ENCODE data around the gene LRP10.
"Not testable (repeated sequence)": the region's sequence is repeated elsewhere in the genome, so short reads cannot be mapped to it uniquely, and the experiment has no call there.

The LRP10 gene

GRCh38 chr14:22845103-22845394, 26.5 kb upstream of the LRP10 start:
- H3K4me1 ChIP-seq (ENCODE audit: control insufficient read depth, insufficient read depth, low read length) = peaks cover 19% of the 10 kb centered on the region
- H3K36me3 ChIP-seq (ENCODE audit: control insufficient read depth, insufficient read depth, low read length) = peaks cover 58% of the 10 kb centered on the region

GRCh38 chr14:22845821-22846625, 25.5 kb upstream of the LRP10 start:
- Histone ChIP-seq H3K9ac (ENCODE audit: low read depth, low read length) (no peak overlapping the region), H3K9me3 (ENCODE audit: control insufficient read depth, insufficient read depth, low read length) (no peaks in the 10 kb centered on the region), H3K27me3 (ENCODE audit: control insufficient read depth, insufficient read depth, low read length) (no peaks in the 10 kb centered on the region), H3K4me1 (ENCODE audit: control insufficient read depth, insufficient read depth, low read length) (peaks cover 19% of the 10 kb centered on the region), H3K4me3 (ENCODE audit: low read depth, low read length) (no peak overlapping the region), H3K36me3 (ENCODE audit: control insufficient read depth, insufficient read depth, low read length) (peaks cover 56% of the 10 kb centered on the region), H3K27ac (ENCODE audit: low read depth, low read length) (no peak overlapping the region)

More at GRCh38 chr14:22845103-22845394, 26.5 kb upstream of the LRP10 start:
- Histone ChIP-seq H3K9me3 (ENCODE audit: control insufficient read depth, insufficient read depth, low read length) (no peaks in the 10 kb centered on the region), H3K27ac (ENCODE audit: low read depth, low read length) (no peak overlapping the region), H3K27me3 (ENCODE audit: control insufficient read depth, insufficient read depth, low read length) (no peaks in the 10 kb centered on the region), H3K9ac (ENCODE audit: low read depth, low read length) (no peak overlapping the region), H3K4me3 (ENCODE audit: low read depth, low read length) (no peak overlapping the region)

GRCh38 chr14:22846811-22847307, 24.7 kb upstream of the LRP10 start:
- Histone ChIP-seq H3K36me3 (ENCODE audit: control insufficient read depth, insufficient read depth, low read length) (peaks cover 48% of the 10 kb centered on the region), H3K27ac (ENCODE audit: low read depth, low read length) (no peak overlapping the region), H3K9ac (ENCODE audit: low read depth, low read length) (no peak overlapping the region)

GRCh38 chr14:22847661-22848341, 23.7 kb upstream of the LRP10 start:
- H3K36me3 ChIP-seq (ENCODE audit: control insufficient read depth, insufficient read depth, low read length) = peaks cover 39% of the 10 kb centered on the region
- H3K9ac ChIP-seq (ENCODE audit: low read depth, low read length) = no peak overlapping the region
- H3K27ac ChIP-seq (ENCODE audit: low read depth, low read length) = peak overlapping the region; percentile 64
- no peaks in the 10 kb centered on the region for H3K9me3 ChIP-seq (ENCODE audit: control insufficient read depth, insufficient read depth, low read length)
- no peak overlapping the region for H3K4me3 ChIP-seq (ENCODE audit: low read depth, low read length)
- peaks cover 23% of the 10 kb centered on the region for H3K4me1 ChIP-seq (ENCODE audit: control insufficient read depth, insufficient read depth, low read length)
- H3K27me3 ChIP-seq (ENCODE audit: control insufficient read depth, insufficient read depth, low read length) = no peaks in the 10 kb centered on the region

More at GRCh38 chr14:22846811-22847307, 24.7 kb upstream of the LRP10 start:
- H3K9me3 ChIP-seq (ENCODE audit: control insufficient read depth, insufficient read depth, low read length) = no peaks in the 10 kb centered on the region
- no peak overlapping the region for H3K4me3 ChIP-seq (ENCODE audit: low read depth, low read length)
- H3K27me3 ChIP-seq (ENCODE audit: control insufficient read depth, insufficient read depth, low read length) = no peaks in the 10 kb centered on the region
- H3K4me1 ChIP-seq (ENCODE audit: control insufficient read depth, insufficient read depth, low read length) = peaks cover 19% of the 10 kb centered on the region

GRCh38 chr14:22848351-22849164, 23.0 kb upstream of the LRP10 start:
- peak overlapping the region; percentile 64 for H3K27ac ChIP-seq (ENCODE audit: low read depth, low read length)
- no peak overlapping the region for H3K9ac ChIP-seq (ENCODE audit: low read depth, low read length)
- H3K9me3 ChIP-seq (ENCODE audit: control insufficient read depth, insufficient read depth, low read length) = no peaks in the 10 kb centered on the region
- H3K4me3 ChIP-seq (ENCODE audit: low read depth, low read length) = no peak overlapping the region
- no peaks in the 10 kb centered on the region for H3K27me3 ChIP-seq (ENCODE audit: control insufficient read depth, insufficient read depth, low read length)
- H3K36me3 ChIP-seq (ENCODE audit: control insufficient read depth, insufficient read depth, low read length) = peaks cover 32% of the 10 kb centered on the region
- peaks cover 25% of the 10 kb centered on the region for H3K4me1 ChIP-seq (ENCODE audit: control insufficient read depth, insufficient read depth, low read length)

GRCh38 chr14:22849212-22849819, 22.2 kb upstream of the LRP10 start:
- Histone ChIP-seq H3K9ac (ENCODE audit: low read depth, low read length) (peak overlapping the region; percentile 31; the same call in 1 of the 2 replicates), H3K4me3 (ENCODE audit: low read depth, low read length) (no peak overlapping the region), H3K27me3 (ENCODE audit: control insufficient read depth, insufficient read depth, low read length) (no peaks in the 10 kb centered on the region), H3K4me1 (ENCODE audit: control insufficient read depth, insufficient read depth, low read length) (peaks cover 25% of the 10 kb centered on the region), H3K36me3 (ENCODE audit: control insufficient read depth, insufficient read depth, low read length) (peaks cover 26% of the 10 kb centered on the region), H3K9me3 (ENCODE audit: control insufficient read depth, insufficient read depth, low read length) (no peaks in the 10 kb centered on the region), H3K27ac (ENCODE audit: low read depth, low read length) (no peak overlapping the region)

GRCh38 chr14:22850944-22851764, 20.4 kb upstream of the LRP10 start:
- Histone ChIP-seq H3K9me3 (ENCODE audit: control insufficient read depth, insufficient read depth, low read length) (no peaks in the 10 kb centered on the region), H3K27me3 (ENCODE audit: control insufficient read depth, insufficient read depth, low read length) (no peaks in the 10 kb centered on the region), H3K36me3 (ENCODE audit: control insufficient read depth, insufficient read depth, low read length) (peaks cover 8% of the 10 kb centered on the region), H3K4me3 (ENCODE audit: low read depth, low read length) (no peak overlapping the region), H3K9ac (ENCODE audit: low read depth, low read length) (no peak overlapping the region), H3K27ac (ENCODE audit: low read depth, low read length) (no peak overlapping the region), H3K4me1 (ENCODE audit: control insufficient read depth, insufficient read depth, low read length) (peaks cover 25% of the 10 kb centered on the region)

GRCh38 chr14:22852178-22852577, 19.4 kb upstream of the LRP10 start:
- not testable (repeated sequence) for H3K9me3 ChIP-seq (ENCODE audit: control insufficient read depth, insufficient read depth, low read length); H3K4me3 ChIP-seq (ENCODE audit: low read depth, low read length); H3K9ac ChIP-seq (ENCODE audit: low read depth, low read length); H3K27ac ChIP-seq (ENCODE audit: low read depth, low read length); H3K36me3 ChIP-seq (ENCODE audit: control insufficient read depth, insufficient read depth, low read length); H3K27me3 ChIP-seq (ENCODE audit: control insufficient read depth, insufficient read depth, low read length)
- peaks cover 25% of the 10 kb centered on the region for H3K4me1 ChIP-seq (ENCODE audit: control insufficient read depth, insufficient read depth, low read length)

GRCh38 chr14:22852599-22852939, 19.0 kb upstream of the LRP10 start:
- H3K4me3 ChIP-seq (ENCODE audit: low read depth, low read length) = no peak overlapping the region
- H3K9ac ChIP-seq (ENCODE audit: low read depth, low read length) = no peak overlapping the region
- H3K36me3 ChIP-seq (ENCODE audit: control insufficient read depth, insufficient read depth, low read length) = no peaks in the 10 kb centered on the region
- H3K9me3 ChIP-seq (ENCODE audit: control insufficient read depth, insufficient read depth, low read length) = no peaks in the 10 kb centered on the region
- no peak overlapping the region for H3K27ac ChIP-seq (ENCODE audit: low read depth, low read length)
- no peaks in the 10 kb centered on the region for H3K27me3 ChIP-seq (ENCODE audit: control insufficient read depth, insufficient read depth, low read length)
- peaks cover 25% of the 10 kb centered on the region for H3K4me1 ChIP-seq (ENCODE audit: control insufficient read depth, insufficient read depth, low read length)

Data from HUES48 (cell line).